Liver (tissue), 9 donors: ENCODE data around the gene ALS2CL. TPM values are rescaled to one million over a fixed set of nuclear protein-coding genes. Genes with fewer than 3 reads are reported as not detected.

ENCODE experiments used
- DNase-seq: peaks from one replicate; pipeline ENCODE4 v3.0.0-alpha.2; 2017; ENCODE audit warnings: low spot score
- H3K27ac ChIP-seq, 2 donors: one replicate each; pipeline ENCODE4 v1.7.0; 2013; ENCODE audit warnings: inconsistent platforms in 2 of 2, low read length in 2 of 2, control low read depth in 1 of 2, low read depth in 1 of 2, mild to moderate bottlenecking in 1 of 2
- H3K27me3 ChIP-seq, 4 donors: one replicate each; pipeline versions ENCODE4 v1.6.1 to v1.7.0; 2013; ENCODE audit warnings: low read length in 3 of 4, inconsistent platforms in 1 of 4, mild to moderate bottlenecking in 1 of 4, moderate library complexity in 1 of 4; ENCODE audit not compliant: control insufficient read depth in 4 of 4, insufficient read depth in 4 of 4
- H3K36me3 ChIP-seq, 4 donors: one replicate each; pipeline versions ENCODE4 v1.6.1 to v1.7.0; 2013; ENCODE audit warnings: low read length in 3 of 4, mild to moderate bottlenecking in 3 of 4, low read depth in 1 of 4, moderate library complexity in 1 of 4; ENCODE audit not compliant: control insufficient read depth in 4 of 4, insufficient read depth in 3 of 4
- H3K4me1 ChIP-seq, 4 donors: one replicate each; pipeline versions ENCODE4 v1.6.1 to v1.7.0; 2013; ENCODE audit warnings: low read length in 3 of 4, mild to moderate bottlenecking in 3 of 4, moderate library complexity in 1 of 4; ENCODE audit not compliant: control insufficient read depth in 4 of 4, insufficient read depth in 4 of 4
- H3K4me3 ChIP-seq, 3 donors: one replicate each; pipeline versions ENCODE4 v1.6.1 to v1.7.0; 2013; ENCODE audit warnings: low read length in 3 of 3, control low read depth in 1 of 3, low read depth in 1 of 3, mild to moderate bottlenecking in 1 of 3
- H3K9ac ChIP-seq, 2 donors: one replicate each; pipeline ENCODE4 v1.7.0; 2013; ENCODE audit warnings: low read length in 2 of 2, mild to moderate bottlenecking in 2 of 2, moderate library complexity in 2 of 2, control low read depth in 1 of 2, low read depth in 1 of 2
- H3K9me3 ChIP-seq, 4 donors: one replicate each; pipeline versions ENCODE4 v1.6.1 to v1.7.0; 2013; ENCODE audit warnings: low read length in 3 of 4; ENCODE audit not compliant: control insufficient read depth in 4 of 4
- ATF3 ChIP-seq: IDR thresholded peaks from 2 replicates; pipeline ENCODE4 v1.6.1; 2016; ENCODE audit warnings: antibody characterized with exemption
- CTCF ChIP-seq: fragments of 150-350 bp; IDR thresholded peaks from 2 replicates; pipeline ENCODE4 v1.5.1; 2017; ENCODE audit warnings: improper control_type of control experiment, low read depth, low read length; ENCODE audit not compliant: missing input control
- EGR1 ChIP-seq, 2 donors: IDR thresholded peaks; 2 replicates each; pipeline ENCODE4 v1.6.1; 2016 to 2018; ENCODE audit warnings: antibody characterized with exemption in 2 of 2, low read depth in 2 of 2
- FOXA1 ChIP-seq: IDR thresholded peaks from 2 replicates; pipeline ENCODE4 v1.6.1; 2016; ENCODE audit warnings: antibody characterized with exemption
- FOXA2 ChIP-seq: IDR thresholded peaks from 2 replicates; pipeline ENCODE4 v1.6.1; 2016; ENCODE audit warnings: antibody characterized with exemption
- GABPA ChIP-seq, 2 donors: IDR thresholded peaks in 1 of 2; conservative IDR thresholded peaks in 1 of 2; 2 replicates each; pipeline ENCODE4 v1.6.1; 2016; ENCODE audit warnings: antibody characterized with exemption in 2 of 2, mild to moderate bottlenecking in 1 of 2, moderate library complexity in 1 of 2
- HNF4A ChIP-seq, 2 donors: conservative IDR thresholded peaks; 2 replicates each; pipeline ENCODE4 v1.6.1; 2016; ENCODE audit warnings: antibody characterized with exemption in 2 of 2, mild to moderate bottlenecking in 2 of 2
- HNF4G ChIP-seq: IDR thresholded peaks from 2 replicates; pipeline ENCODE4 v1.6.1; 2016; ENCODE audit warnings: antibody characterized with exemption
- JUND ChIP-seq, 2 donors: IDR thresholded peaks; 2 replicates each; pipeline ENCODE4 v1.6.1; 2016; ENCODE audit warnings: antibody characterized with exemption in 2 of 2
- MAX ChIP-seq: IDR thresholded peaks from 2 replicates; pipeline ENCODE4 v1.6.1; 2016; ENCODE audit warnings: antibody characterized with exemption
- NR2F2 ChIP-seq: IDR thresholded peaks from 2 replicates; pipeline ENCODE4 v1.6.1; 2016; ENCODE audit warnings: antibody characterized with exemption
- RAD21 ChIP-seq, 2 donors: IDR thresholded peaks; 2 replicates each; pipeline ENCODE4 v1.6.1; 2016; ENCODE audit warnings: antibody characterized with exemption in 2 of 2, mild to moderate bottlenecking in 2 of 2
- REST ChIP-seq: IDR thresholded peaks from 2 replicates; pipeline ENCODE4 v1.6.1; 2016; ENCODE audit warnings: antibody characterized with exemption, mild to moderate bottlenecking
- RXRA ChIP-seq, 2 donors: IDR thresholded peaks; 2 replicates each; pipeline ENCODE4 v1.6.1; 2017 to 2018; ENCODE audit warnings: antibody characterized with exemption in 2 of 2, mild to moderate bottlenecking in 1 of 2
- SP1 ChIP-seq: IDR thresholded peaks from 2 replicates; pipeline ENCODE4 v1.6.1; 2018; ENCODE audit warnings: antibody characterized with exemption, mild to moderate bottlenecking
- TAF1 ChIP-seq: conservative IDR thresholded peaks from 2 replicates; pipeline ENCODE4 v1.6.1; 2016; ENCODE audit warnings: antibody characterized with exemption, mild to moderate bottlenecking
- YY1 ChIP-seq: IDR thresholded peaks from 2 replicates; pipeline ENCODE4 v1.6.1; 2016; ENCODE audit warnings: antibody characterized with exemption, mild to moderate bottlenecking
- ZBTB33 ChIP-seq: IDR thresholded peaks from 2 replicates; pipeline ENCODE4 v1.6.1; 2016; ENCODE audit warnings: antibody characterized with exemption
- WGBS: extraction: QIAGEN DNeasy Blood & Tissue Kit; methylation state at CpG from one replicate; pipeline ENCODE4 v1.1.7; 2013; 5-methylcytosine and 5-hydroxymethylcytosine counted together
- polyA plus RNA-seq, 2 donors: library from polyadenylated mRNA; stranded (reverse) in 1 of 2; unstranded in 1 of 2; fragments of 200-250 nt in 1 of 2; fragments of >200 nt in 1 of 2; fragmentation: Nextera tagmentation in 1 of 2; extraction: Ambion mirVana in 1 of 2; gene quantifications; one replicate each; pipeline versions ENCODE4 v1.2.1 to v1.2.3, GENCODE V29; 2013 to 2015
- total RNA-seq, 2 donors: library from RNA; depleted of rRNA; stranded (reverse); fragments of >200 nt; gene quantifications; one replicate each; pipeline ENCODE4 v1.2.3, GENCODE V29; 2014
- donor health status: healthy.
- donor health status: healthy.
- donor health status: healthy.
- donor health status: healthy.
- donor health status: healthy.

ALS2CL gene
- total and polyA plus RNA-seq, 4 donors = 0.51 to 22.9 (median 5.7) TPM

- Histone ChIP-seq H3K4me1 (peaks cover 0 to 1% (median 0%) of the 10 kb centered on the region in 4 donors), H3K9ac (no peak overlapping the region), H3K27ac (no peak overlapping the region), H3K36me3 (no peaks in the 10 kb centered on the region), H3K27me3 (no peaks in the 10 kb centered on the region), H3K9me3 (peaks cover 0 to 4% (median 0%) of the 10 kb centered on the region in 4 donors), H3K4me3 (no peak overlapping the region)
- no peak for DNase-seq
- 90% methylated on average over 6 of the region's 6 CpGs for WGBS
- no peak for TF ChIP-seq JUND (IDR thresholded peaks at IDR 0.05)
- no peak for TF ChIP-seq HNF4G
- no peak for TF ChIP-seq SP1
- no peak for TF ChIP-seq REST
- no peak for TF ChIP-seq RXRA (IDR thresholded peaks at IDR 0.05)
- TF ChIP-seq NR2F2 = no peak
- no peak for TF ChIP-seq YY1
- no peak for TF ChIP-seq ZBTB33
- no peak for TF ChIP-seq RAD21 (IDR thresholded peaks at IDR 0.05)
- TF ChIP-seq CTCF = no peak
- no peak for TF ChIP-seq MAX
- no peak for TF ChIP-seq HNF4A (conservative IDR thresholded peaks at IDR 0.05)
- TF ChIP-seq EGR1 (IDR thresholded peaks at IDR 0.05; ENCODE audit: low read depth in 2 of 2) = no peak
- no peak for TF ChIP-seq FOXA1
- no peak for TF ChIP-seq GABPA (IDR thresholded peaks at IDR 0.05 in 1 of 2, conservative IDR thresholded peaks at IDR 0.05 in 1 of 2)
- TF ChIP-seq ATF3 = no peak
- no peak for TF ChIP-seq FOXA2
- no peak for TF ChIP-seq TAF1
These were observed 38.2 kb downstream of the ALS2CL start for GRCh38 chr3:46655271-46655670.
